ENCODE measurements around the gene PCBP3. TPM values are rescaled to one million over a fixed set of nuclear protein-coding genes. Genes with fewer than 3 reads are reported as not detected.
"Not testable (repeated sequence)": the region's sequence is repeated elsewhere in the genome, so short reads cannot be mapped to it uniquely, and the experiment has no call there.

PCBP3 gene
- total RNA-seq, 2 experiments from 2014 or later = 0.86 to 1.2 TPM

- POLR2A ChIA-PET = no interaction called here
- CTCF ChIA-PET = no interaction called here
These were observed 153.8 kb downstream of the PCBP3 start for GRCh38 chr21:45797338-45797737.

DNA sequence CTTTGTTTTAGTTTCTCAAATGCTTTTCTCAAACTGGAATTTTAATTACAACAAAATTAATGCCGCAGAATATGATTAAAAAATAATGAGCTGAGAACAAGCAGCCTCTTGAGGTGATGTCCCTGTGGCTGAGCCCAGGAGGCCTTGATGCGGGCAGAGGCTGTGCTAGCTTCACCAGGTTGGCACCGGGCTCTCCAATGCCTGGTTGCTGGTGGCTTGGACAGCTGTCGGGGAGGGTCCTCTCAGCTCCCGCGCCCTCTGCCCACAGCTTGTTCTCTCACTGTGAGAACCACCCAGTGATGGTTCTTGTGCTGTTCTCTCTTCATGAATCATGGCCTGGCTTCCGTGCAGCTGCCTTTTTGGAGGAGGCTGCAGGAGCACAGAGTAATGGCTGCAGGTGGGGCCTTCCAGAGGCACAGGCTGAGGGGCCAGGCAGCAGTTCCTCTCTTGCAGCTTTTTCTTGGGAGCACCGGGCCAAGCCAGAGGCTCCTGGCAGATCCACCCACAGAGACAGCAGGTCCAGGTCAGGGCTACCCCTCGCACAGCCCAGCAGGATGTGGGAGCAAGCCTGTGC, 156.3 kb downstream of the PCBP3 start:
- ChIA-PET CTCF (no interaction called here), POLR2A (no interaction called here)

DNA sequence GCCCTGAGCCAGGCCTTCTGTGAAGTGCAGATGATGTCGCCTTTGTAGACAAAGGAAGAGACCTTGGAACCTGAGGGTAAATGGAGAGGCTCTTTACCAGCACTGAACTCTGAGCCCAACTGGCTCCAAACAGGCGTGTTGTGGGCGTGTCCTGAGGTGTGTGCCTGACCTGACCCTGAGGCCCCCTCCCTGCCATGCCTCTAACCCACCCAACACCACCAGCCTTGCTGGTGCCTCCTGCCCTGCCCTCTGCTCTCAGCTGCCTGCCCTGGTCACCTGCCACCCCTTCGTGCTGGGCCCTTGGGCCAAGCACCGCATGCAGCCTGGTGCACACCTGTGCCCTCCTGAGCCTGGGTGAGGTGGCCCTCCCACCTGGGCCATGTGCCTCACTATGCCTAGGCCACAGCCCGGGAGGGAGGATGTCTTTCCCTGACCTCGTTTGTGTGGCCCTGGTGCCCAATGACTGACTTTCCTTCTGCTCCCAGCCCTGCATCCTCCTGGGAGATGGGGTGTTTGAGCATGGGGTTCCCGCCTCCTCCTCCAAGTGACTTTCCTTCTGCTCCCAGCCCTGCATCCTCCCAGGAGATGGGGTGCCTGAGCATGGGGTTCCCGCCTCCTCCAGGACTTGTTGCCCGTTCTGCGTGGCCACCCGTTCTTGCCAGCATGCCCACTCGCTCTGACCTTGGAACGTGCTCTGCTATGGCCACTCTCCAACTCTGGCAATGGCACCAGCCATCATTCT, 157.0 kb downstream of the PCBP3 start:
- CTCF ChIA-PET = no interaction called here
- POLR2A ChIA-PET = no interaction called here

DNA sequence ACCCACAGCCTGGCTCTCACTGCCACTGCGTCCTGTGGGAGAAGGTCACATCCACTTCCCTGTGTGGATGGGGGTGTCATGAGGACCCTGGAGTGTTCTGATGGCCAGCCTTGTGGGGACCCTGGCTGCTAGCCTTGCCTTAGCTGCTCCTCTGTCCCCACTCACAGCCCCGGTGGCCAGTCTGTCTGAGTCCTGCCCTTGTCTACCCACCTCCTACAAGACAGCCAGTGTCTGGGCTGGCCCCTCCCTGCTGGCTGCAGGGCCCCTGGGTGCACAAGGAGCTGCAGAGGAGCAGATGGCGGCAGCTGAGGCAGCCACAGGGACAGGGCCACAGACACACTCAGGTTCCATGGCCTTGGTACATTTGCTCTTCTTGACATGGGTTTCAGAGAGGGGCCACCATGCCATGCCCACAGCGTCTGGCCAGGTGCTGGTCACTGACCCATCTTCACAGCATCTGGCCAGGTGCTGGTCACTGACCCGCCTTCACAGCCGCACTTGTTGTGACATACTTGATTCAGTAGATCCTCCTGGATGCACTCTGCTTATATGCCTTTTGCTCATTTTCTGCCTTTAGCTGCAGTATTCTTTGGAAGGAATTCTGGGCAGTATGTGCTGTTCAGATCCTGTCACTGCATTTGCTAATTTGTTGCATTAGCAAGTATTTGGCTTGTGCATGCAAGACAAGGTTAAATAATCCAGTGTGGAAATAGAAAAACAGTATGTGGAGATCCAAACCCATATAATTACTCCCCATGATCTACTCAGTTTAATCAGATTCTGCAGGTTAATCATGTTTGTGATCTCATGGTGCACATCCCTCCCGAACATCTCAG, 157.8 kb downstream of the PCBP3 start:
- CTCF ChIA-PET = no interaction called here
- POLR2A ChIA-PET = no interaction called here

- POLR2A ChIA-PET = no interaction called here
These were observed 158.5 kb downstream of the PCBP3 start for GRCh38 chr21:45801989-45802388.

DNA sequence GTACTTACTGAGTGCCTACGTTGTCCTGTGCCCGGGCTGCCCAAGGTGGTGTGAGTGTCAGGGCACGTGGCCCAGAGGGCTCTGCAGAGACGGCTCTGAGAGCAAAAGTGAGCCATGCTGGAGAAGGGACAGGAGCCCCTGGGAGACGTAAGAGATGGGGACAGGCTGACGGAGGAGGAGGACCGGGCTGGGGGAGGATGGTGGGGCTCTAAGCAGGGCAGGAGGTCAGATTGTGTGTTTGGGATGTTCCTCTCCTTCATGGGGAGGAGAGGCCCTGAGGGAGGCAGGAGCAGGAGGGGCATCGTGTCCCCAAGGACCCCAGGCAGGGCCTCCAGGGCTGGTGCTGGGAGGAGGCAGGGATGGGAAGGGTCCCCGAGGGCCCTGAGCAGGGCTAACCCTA, 158.9 kb downstream of the PCBP3 start:
- CTCF ChIA-PET = no interaction called here
- POLR2A ChIA-PET = no interaction called here

More at GRCh38 chr21:45801989-45802388, 158.5 kb downstream of the PCBP3 start:
- CTCF ChIA-PET = no interaction called here

GRCh38 chr21:45802956-45803617, 159.6 kb downstream of the PCBP3 start:
- ChIA-PET CTCF (no interaction called here), POLR2A (no interaction called here)

DNA sequence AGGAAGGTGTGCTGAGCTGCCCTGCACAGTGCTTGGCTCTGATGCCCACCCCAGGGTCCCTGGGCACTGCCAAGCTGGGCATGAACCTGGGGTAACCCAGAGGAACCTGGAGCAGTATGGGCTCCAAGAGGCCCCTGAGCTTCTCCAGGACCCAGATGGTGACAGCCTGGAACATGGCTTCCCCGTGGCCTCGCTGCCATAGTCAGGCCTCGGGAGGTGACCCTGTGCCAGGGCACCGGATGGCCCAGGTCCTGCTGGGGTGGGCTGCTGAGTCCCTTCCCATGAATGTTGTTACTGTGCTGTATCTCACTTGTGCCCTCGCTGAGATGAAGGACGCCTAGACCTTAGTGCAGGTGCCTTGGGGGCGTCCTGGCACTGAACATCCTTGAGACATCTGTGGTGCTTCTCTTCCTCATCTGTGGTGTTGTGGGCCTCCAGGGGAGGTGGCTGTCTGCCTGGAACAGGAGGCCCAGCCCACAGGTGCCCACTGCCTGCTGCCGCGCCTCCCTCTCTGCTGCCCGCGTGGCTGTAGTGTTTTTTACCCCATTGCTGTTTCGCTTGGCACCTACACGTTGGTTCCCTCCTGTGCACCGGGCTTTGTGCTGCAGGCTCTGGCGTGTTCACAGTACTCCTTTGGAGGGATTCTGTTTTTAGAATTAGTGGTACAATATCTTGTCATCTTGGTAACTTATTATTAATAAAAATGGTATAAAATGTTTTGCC, 160.3 kb downstream of the PCBP3 start:
- ChIA-PET CTCF (no interaction called here), POLR2A (no interaction called here)

- ChIA-PET CTCF (no interaction called here), POLR2A (no interaction called here)
These were observed 161.3 kb downstream of the PCBP3 start for GRCh38 chr21:45804809-45805313.

DNA sequence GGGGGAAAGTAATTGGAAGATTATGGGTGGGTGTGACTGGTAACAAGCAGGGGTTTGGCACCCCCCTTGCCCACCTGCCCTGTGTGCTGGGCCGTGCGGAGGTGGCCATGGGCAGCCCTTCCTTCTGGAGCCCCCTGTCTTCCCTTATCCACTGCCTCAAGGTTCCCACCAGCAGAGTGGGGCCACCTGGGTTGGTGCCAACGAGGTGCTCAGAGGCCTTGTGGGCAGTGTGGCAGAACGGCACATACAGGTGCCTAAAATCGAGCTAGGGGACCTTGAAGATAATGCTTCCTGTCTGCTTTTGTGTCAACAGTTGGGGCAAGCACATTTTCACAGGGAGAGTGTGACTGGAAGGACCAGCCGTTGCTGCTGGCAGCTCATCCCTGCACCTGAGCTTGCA, 161.8 kb downstream of the PCBP3 start:
- POLR2A ChIA-PET = no interaction called here

DNA sequence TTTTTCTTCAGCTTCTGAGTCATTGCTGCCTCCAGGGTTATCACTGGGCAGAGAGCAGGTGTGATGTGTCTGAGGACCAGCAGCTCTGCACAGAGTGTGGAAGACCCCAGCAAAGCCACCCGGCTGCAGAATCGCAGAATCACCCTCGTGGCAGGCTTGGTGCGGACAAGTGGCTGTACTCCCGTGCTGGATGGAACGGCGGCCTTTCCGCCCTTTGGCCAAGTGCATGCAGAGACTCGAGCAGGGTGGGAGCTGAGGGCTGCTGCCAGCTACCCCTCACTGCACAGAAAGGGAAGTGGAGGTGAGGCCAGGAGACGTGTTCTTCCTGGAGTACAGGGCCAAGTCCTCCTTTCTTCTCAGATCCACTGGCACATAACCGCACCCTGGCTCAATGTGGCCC, 162.5 kb downstream of the PCBP3 start:
- ChIA-PET POLR2A (no interaction called here), CTCF (no interaction called here)

More for the DNA sequence above, 161.8 kb downstream of the PCBP3 start:
- CTCF ChIA-PET = no interaction called here

DNA sequence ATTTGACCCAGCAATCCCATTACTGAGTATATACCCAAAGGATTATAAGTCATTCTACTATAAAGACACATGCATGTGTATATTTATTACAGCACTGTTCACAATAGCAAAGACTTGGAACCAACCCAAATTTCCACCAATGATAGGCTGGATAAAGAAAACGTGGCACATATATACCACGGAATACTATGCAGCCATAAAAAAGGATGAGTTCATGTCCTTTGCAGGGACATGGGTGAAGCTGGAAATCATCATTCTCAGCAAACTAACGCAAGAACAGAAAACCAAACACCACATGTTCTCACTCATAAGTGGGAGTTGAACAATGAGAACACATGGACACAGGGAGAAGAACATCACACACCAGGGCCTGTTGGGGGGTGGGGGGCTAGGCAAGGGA, 165.1 kb downstream of the PCBP3 start:
- CTCF ChIA-PET, POLR2A ChIA-PET: not testable (repeated sequence)

GRCh38 chr21:45809421-45809820, 165.9 kb downstream of the PCBP3 start:
- ChIA-PET POLR2A (no interaction called here), CTCF (no interaction called here)

GRCh38 chr21:45811136-45811535, 167.6 kb downstream of the PCBP3 start:
- ChIA-PET CTCF (interaction anchor here (0.9 kb wide), 1 partner anchor 11 kb away, joined by 4 read pairs; no protein-coding TSS in a partner anchor), POLR2A (no interaction called here)

GRCh38 chr21:45814210-45814940, 170.8 kb downstream of the PCBP3 start:
- POLR2A ChIA-PET, CTCF ChIA-PET: not testable (repeated sequence)

GRCh38 chr21:45815781-45816180, 172.3 kb downstream of the PCBP3 start:
- CTCF ChIA-PET, POLR2A ChIA-PET: not testable (repeated sequence)

DNA sequence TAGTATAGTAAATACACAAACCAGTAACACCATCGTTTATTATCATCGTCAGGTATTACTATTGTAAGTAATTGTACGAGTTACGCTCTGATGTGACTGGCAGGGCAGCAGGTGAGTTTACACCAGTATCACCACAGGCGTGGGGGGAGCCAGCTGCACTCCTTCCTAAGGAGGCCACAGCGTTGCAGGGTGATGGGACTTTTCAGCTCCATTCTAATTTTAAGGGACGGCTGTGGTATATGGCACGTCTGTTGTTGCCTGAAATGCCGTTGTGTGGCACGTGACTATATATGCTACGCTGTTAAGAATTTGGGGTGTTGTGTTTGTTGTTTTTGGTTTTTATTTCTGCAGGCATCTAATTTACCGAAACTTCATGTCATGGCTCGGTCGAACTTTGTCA, 173.3 kb downstream of the PCBP3 start:
- ChIA-PET CTCF (interaction anchor here (0.6 kb wide), 1 partner anchor 52 kb away, joined by 3 read pairs; no protein-coding TSS in a partner anchor), POLR2A (no interaction called here)

DNA sequence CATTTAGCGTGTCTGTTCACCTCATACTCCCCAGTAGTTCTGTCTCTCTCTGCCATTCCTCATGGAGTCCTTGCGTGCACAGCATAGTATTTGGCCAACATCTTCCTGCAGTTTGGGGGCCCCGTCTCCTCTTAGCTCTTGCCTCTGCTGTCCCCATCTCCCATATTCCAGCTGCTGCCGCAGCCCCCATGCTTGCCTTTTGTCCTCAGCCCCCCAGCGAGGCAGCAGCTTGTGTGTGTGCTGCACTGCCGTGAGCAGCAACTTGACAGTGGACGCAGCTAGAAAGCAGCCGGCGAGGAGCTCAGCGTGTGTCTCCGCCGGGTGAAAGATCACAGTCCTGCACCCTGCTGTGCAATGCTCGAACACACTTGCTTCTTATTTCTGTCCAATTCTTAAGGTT, 173.8 kb downstream of the PCBP3 start:
- CTCF ChIA-PET = interaction anchor here (0.6 kb wide), 1 partner anchor 51 kb away, joined by 3 read pairs; no protein-coding TSS in a partner anchor
- POLR2A ChIA-PET = no interaction called here
